Ammon's horn (tissue), 1 donor: ENCODE measurements around the gene CCDC88A.
"Not testable (repeated sequence)": the region's sequence is repeated elsewhere in the genome, so short reads cannot be mapped to it uniquely, and the experiment has no call there.

Experiments
- DNase-seq: peaks from one replicate; pipeline ENCODE4 v3.0.0-alpha.2; 2016; ENCODE audit warnings: low spot score

The CCDC88A gene, protein sequence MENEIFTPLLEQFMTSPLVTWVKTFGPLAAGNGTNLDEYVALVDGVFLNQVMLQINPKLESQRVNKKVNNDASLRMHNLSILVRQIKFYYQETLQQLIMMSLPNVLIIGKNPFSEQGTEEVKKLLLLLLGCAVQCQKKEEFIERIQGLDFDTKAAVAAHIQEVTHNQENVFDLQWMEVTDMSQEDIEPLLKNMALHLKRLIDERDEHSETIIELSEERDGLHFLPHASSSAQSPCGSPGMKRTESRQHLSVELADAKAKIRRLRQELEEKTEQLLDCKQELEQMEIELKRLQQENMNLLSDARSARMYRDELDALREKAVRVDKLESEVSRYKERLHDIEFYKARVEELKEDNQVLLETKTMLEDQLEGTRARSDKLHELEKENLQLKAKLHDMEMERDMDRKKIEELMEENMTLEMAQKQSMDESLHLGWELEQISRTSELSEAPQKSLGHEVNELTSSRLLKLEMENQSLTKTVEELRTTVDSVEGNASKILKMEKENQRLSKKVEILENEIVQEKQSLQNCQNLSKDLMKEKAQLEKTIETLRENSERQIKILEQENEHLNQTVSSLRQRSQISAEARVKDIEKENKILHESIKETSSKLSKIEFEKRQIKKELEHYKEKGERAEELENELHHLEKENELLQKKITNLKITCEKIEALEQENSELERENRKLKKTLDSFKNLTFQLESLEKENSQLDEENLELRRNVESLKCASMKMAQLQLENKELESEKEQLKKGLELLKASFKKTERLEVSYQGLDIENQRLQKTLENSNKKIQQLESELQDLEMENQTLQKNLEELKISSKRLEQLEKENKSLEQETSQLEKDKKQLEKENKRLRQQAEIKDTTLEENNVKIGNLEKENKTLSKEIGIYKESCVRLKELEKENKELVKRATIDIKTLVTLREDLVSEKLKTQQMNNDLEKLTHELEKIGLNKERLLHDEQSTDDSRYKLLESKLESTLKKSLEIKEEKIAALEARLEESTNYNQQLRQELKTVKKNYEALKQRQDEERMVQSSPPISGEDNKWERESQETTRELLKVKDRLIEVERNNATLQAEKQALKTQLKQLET (N-terminal part only)

DNA sequence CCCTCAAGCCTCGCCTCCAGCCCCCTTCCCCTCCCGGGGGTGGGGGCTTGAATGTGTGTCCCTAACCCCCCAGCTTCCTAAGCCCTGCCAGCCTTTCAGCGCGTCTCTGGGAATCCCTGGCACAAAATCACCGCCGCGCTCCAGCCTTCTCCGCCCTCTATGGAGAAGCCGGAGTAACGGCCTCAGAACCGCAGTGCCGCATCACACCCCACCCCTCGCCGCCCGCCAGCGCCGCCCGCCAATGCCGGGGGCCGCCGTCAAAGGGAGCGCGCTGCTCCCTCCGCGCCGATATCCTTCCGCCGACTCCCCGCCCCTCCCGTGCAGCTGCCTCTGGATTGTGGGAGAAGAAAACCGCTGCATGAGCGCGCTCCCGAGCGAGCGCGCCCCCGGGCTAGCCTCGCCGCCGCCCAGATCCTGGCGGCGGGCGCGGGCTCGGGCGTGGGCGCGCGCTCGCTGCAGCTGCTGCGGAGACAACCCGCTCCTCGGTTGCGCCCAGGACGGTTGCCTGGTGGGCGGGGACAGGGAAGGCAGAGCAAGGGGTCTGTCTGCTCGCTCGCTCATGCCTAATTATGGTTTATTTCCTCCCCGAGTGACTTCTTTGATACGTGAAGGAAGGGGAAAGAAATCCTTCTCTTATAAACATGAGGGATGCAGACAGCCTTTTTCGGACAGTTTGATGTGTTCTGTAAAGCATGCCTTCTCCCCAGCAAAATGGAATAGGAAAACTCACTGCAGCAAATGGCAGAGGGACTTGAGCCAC is at the start of gene CCDC88A:
Gene CCDC88A, minus strand, starts transcription at position 178 of the 760 bp plus-strand sequence. CDS start 777 bp downstream, outside the sequence.
- peak; percentile 94 for DNase-seq

DNA sequence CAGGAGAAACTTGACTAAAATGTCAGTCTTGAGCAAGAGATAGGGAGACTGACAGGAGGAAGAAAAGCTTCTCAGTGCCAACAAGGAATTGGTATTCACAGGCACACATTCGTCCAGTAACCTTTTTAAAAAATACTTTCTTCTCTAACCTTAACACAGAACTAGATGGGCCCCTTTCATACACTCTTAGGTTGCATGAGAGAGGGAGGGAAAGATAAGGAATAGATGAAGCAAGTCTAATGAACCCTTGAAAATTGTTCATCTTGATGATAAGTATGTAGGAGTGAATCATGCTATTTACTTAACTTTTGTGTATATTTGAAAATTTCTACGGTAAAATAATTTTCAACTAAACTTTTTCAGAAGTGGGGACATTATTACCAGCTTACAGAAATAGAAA is 42.0 kb upstream of the CCDC88A start:
- DNase-seq = no peak

DNA sequence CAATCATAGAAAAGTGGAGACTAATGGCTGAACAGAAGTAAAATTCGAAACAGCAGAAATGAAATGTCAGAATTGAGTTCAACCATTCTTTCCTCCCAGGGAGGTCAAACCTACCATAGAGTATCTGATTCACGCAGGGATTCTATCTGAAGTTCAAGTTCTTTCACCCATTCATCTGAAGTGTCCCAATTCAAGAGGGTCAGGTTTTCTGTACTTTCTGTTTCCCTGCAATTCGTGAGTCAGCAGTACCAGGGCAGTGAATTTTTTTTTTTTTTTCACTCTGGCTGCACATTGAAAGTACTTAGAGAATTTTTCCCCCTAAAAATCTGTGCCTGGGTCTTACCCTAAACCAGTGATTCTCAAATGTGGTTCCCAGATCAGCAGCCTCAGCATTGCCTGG is 40.9 kb upstream of the CCDC88A start:
- DNase-seq = no peak

DNA sequence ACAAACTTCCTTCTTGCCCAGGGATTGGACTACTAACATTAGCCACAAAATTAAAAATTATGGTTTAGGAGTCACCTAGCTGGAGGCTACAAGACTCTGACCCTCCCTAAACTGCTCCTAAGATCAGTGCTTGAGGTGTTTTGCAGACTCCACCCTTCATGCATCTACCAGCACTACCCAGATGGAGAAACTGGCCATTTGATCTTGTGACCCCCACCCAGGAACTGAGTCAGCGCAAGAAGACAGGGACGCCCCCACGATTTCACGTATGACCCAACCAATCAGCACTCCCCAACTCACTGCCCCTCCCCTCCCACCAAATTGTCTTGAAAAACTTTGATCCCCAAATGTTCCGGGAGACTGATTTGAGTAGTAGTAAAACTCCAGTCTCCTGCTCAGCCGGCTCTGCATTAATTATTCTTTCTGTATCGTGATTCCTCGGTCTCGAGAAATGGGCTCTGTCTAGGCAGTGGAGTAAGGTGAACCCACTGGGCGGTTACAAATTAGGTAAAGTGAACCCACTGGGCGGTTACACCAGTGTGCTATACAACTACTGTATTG is 40.1 kb upstream of the CCDC88A start:
- DNase-seq = no peak

DNA sequence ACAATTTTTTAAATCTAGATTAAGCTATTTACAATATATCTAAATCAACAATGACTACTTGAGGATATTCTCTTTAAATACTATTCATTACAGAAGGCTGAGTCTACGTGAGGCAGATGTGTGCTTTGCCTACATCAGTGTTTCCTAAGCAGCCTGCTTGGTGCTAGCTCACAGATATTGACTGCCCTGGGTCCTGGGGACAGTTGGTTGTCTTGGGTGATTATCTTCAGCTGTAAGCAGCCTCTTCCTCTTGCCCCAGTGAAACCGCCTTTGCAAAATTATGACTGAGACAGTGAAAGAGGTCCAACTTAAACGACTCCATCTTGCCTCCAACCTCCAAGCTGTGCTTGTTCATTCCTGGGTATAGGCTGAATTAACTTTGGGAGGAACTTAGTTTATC is 39.6 kb upstream of the CCDC88A start:
- DNase-seq = no peak

DNA sequence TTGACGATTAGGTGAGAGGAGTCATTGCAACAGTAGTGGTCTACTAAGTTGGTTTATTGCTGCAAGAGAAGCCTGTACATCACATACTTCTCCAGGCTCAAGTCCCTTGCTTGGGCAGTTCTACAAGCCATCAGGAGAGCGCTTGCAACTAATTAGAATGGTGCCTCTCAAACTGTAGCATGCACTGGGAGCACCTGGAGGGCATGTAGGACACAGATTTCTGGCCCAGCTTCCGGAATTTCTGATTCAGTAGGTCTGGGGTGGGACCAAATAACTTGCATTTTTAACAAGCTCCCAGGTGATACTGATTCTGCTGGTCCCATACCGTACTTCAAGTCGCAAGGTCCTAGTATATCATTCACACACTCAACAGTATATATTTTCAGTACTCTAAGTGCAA is 34.5 kb upstream of the CCDC88A start:
- DNase-seq = no peak

DNA sequence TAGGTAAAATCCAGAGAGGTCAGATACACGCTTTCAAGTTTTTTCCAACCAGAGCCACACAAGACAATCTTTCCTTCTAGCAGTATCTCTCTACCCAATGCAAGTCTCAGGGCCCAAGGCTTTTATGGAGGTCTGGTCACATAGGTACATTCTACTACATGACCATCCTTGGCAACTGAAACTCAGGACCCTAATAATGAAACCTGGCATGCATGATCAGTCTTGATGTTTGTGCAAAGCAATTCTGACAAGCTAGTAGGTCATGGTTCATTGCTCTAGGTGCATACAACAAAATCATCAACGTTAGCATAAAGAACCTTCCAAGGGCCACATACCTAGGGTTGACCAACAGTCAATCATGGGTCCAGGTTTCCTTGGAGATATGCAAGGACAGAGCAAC is 33.2 kb upstream of the CCDC88A start:
- DNase-seq = no peak

DNA sequence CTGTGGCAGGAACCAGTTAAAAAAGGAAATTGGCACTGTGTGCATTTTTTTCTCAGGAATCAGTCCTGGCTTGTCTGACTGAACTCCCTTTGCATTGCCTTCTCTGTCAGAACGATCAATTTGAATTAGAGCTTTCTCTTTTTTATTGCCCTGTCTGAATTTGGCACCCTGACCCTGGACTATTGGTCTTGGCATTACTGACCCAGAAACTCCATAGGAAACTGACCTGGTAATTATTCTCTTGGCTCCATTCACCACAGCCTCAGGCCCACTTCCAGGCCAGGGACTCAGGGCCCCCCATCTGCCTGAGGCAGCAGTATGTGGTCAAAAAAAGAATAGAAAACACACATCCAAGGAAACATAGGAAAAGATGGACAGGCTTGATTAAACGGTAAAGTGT is 32.0 kb upstream of the CCDC88A start:
- DNase-seq = no peak

DNA sequence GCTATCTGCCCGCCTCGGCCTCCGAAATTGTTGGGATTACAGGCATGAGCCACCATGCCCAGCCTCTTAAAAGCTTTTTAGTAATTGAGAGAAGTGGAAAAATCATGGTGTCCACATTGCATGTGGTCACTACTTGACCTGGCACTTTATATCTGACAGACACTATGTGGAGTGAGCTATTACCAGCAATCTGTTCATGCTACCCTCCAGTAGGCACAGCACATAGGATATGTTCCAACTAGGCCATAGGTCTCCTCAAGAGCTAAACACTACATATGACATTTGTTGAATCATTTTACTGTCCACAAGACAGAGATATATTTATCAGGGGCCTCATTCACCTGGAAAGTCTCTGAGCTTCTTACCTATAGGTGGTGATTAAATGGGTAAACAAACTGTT is 30.4 kb upstream of the CCDC88A start:
- DNase-seq = not testable (repeated sequence)

DNA sequence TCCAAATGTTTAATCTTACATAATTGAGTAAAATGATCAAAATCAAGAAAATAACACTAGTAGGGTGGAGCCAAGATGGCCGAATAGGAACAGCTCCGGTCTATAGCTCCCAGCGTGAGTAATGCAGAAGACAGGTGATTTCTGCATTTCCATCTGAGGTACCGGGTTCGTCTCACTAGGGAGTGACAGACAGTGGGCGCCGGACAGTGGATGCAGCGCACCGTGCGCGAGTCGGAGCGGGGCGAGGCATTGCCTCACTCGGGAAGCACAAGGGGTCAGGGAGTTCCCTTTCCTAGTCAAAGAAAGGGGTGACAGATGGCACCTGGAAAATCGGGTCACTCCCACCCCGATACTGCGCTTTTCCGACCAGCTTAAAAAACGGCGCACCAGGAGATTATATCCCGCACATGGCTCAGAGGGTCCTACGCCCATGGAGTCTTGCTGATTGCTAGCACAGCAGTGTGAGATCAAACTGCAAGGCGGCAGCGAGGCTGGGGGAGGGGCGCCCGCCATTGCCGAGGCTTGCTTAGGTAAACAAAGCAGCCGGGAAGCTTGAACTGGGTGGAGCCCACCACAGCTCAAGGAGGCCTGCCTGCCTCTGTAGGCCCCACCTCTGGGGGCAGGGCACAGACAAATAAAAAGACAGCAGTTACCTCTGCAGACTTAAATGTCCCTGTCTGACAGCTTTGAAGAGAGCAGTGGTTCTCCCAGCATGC is 22.5 kb upstream of the CCDC88A start:
- DNase-seq = not testable (repeated sequence)

DNA sequence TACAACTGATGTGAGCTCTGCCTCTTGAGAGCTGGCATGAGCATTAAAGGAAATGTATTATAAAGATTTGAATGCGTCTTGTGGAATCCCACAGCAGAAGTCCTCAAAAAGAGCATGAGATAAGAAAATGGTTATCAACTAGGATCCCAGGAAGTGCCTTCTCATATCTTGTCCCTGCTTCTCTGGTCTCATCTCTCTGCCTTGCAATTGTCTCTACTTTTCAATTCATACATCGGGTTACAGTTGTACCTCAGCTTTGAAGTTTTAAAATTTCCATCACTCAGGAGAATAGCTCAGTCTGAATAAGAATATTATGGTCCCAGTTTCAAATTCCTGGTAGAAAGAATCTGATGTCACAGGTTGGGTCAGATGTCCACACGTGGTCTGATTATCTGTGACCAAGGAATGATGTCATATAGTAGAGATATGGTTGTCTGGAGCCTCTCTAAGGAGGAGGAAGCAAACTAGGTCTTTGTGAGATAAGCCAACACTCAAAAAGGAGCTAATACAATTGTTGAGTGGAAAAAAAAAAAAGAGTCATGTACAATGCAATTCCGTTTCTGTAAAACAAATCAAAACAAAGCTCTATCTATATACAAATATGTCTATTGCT is 21.7 kb upstream of the CCDC88A start:
- no peak for DNase-seq

DNA sequence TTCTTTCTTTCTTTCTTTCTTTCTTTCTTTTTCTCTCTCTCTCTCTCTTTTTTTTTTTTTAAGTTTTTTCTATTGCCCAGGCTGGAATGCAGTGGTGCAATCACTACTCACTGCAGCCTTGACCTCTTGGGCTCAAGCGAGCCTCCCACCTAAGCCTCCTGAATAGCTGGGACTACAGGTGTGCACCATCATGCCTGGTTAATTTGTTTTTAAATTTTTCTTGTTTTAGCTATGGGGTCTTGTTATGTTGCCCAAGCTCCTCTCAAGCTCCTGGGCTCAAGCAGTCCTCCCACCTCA is 19.4 kb upstream of the CCDC88A start:
- DNase-seq = no peak

DNA sequence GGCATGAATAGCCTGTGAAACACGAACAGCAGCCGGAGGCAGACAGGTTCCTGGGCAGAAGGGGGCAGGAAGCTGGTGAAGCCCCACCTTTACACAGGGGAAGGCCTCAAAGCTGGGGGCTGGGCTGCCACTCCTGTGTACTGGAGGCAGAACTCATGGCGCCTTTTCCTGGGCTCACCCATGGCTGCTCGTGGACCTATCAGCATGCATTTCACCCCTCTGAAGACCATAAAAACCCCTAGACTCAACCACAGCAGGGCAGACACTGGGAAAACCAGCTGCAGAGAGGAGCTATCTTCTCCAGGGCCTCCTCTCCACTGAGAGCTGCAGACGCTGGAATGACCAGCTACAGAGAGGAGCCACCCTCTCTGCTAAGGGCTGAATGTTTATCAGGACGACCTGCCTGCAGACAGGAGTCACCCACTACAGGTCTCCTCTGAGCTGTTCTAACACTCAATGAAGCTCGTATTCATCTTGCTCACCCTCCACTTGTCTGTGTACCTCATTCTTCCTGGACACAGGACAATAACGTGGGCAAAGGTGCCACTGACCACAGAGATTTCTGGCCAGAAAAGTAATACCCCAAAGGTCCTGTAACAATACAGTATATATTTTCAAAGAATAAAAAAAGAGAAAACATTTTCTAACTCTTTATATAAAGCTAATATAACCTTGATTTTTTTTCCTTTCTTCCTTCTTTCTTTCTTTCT is 18.9 kb upstream of the CCDC88A start:
- no peak for DNase-seq

DNA sequence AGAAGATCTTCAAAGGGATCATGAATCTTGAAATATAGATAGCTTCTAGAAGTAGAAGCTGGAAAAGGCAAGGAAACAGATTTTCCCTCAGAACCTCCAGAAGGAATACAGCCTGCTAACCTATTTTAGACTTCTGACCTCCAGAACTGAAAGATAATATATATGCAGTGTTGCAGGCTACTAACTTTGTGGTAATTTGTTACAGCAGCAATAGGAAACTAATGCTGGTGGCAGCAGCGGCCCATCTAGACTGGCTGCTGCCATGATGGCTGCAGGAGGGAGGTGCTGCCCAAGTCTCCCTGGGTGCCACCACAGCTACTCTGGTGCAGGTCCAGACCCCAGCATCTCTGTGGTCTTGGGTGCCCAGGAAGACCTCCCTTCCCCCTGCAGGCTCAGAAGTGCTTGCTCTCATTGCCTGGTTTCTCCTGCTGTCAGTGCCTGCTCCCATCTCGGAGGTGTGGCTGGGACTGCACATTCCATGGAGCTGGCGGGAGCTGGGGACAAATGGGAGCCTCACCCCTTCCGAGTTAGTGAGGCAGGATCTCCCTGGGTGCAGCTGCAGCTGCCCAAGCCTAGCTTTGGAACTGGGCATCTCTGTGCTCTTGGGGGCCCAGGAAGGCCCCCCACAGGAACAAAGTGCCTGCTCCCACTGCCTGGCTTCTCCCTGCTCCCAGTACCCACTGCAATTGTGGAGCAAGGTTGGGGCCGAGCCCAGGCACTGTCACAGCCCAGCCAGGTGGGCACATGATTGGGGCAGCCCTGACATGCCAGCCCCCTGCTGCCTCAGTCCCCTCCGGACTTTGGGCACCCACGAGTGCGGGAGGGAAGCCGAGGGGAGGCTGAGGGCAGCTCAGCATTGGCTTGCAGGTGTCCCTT is 18.1 kb upstream of the CCDC88A start:
- DNase-seq = no peak

DNA sequence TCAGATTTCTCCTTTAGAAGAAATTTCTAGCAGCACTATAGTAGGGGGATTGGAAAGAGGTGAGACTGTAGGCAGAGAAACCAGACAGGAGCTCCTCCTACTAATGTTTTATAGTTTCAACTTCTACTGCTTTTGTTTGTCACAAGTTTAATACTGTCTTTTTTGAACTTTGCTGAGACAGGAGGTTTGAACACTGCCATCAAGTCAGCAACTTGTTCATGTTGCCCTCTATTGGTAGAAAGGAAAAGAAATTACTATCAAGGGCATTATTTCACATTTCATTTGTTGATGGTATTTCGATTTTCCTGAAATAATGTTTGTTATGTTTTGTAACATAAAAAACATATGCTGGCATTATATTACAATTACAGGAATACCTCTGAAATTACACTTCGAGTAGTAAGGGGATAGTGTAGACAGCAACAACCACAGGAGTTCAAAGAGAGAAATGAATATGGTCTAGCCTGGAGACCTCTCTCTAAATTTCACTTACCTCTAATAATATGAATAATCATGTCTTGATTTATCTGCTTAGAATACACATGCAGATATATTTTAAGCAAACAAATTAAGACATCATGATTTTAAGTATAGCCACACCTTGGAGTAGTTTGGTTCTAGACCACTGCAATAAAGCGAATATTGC is 12.4 kb upstream of the CCDC88A start:
- peak; percentile 68 for DNase-seq

DNA sequence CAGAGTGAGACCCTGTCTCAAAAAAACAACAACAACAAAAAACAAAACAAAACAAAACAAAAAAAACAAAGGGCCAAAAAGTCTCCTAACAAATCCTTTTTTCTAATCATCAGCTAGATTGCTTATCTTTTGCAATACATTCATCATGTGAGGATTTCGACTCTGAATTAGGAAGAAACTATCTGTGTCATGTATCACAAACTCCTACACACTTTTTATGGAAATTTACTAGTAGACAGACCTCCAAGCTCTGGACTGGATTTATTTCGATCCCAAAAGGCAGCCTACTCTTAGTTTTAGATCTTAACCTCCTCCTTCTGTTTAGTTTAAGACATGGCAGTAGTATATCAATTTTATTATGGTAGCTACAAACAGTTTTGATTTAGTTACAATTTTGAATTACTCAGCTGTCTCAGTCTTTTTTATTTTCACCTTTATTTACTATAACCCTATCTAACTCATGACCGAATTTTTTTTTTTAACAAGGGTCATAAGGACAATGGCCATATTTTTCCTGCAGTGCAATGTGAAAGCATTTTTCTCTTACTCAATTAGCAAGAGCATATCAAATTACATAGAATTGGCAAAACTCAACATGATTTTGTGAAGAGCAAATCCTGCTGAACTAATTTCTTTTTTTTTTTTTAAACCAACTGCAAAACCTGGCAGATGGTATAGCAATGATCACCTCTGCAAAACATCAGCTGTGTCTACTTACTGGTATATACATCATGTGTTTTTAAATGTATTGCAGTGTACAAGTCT is 10.7 kb upstream of the CCDC88A start:
- DNase-seq = no peak

DNA sequence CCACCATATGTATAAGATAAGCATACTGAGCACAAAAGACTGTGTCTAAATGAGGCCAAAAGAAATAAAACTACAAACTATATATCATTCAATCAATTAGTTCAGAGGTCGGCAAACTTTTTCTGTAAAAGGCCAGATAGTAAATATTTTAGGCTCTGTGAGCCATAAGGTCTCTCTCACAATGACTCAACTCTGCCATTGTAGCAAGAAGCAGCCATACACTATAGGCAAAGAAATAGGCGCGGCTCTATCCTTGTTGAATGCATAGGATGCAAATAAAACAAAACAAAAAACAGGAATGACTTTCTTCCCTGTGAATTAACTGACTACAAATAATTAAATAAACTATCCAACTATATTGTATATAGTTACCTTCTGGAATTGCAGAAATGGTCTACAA is 8.6 kb upstream of the CCDC88A start:
- DNase-seq = no peak

DNA sequence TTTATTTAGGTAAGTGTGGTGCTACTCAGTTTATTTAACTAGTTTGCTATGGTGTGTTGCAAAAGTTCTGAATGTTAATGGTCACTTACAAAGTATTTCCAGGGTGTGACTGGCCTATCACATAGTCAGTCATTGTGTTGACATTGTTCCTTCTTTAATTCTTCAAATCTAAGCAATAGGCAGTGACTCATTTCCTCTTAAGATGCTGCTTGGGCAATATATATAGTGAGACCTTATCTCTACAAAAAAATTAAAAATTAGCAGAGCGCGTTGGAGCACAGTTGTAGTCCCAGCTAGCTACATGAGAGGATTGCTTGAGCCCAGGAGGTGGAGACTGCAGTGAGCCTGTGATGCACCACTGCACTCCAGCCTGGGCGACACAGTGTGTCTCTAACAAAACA is 5.8 kb upstream of the CCDC88A start:
- DNase-seq = no peak
